Endothelial cell of umbilical vein (primary cell): ENCODE results near the gene SRP14.

ENCODE experiments used
- CTCF ChIP-seq, 2 donors: IDR thresholded peaks; 1 replicate in 1 of 2; 2 replicates in 1 of 2; pipeline ENCODE4 v1.5.1; 2011; ENCODE audit warnings: low read length in 2 of 2, mild to moderate bottlenecking in 2 of 2, moderate library complexity in 2 of 2, control low read depth in 1 of 2, inconsistent platforms in 1 of 2, low read depth in 1 of 2; ENCODE audit not compliant: insufficient read depth in 1 of 2; ENCODE audit errors: extremely low read depth in 1 of 2
- EZH2 ChIP-seq: IDR thresholded peaks from 2 replicates; pipeline ENCODE4 v1.6.1; 2012; ENCODE audit warnings: borderline replicate concordance, low read depth, mild to moderate bottlenecking, moderate library complexity, low read length, inconsistent platforms; ENCODE audit not compliant: severe bottlenecking
- FOS ChIP-seq: IDR thresholded peaks from 2 replicates; pipeline ENCODE4 v1.6.1; 2011; ENCODE audit warnings: mild to moderate bottlenecking, low read length, moderate library complexity, borderline replicate concordance; ENCODE audit not compliant: insufficient read depth
- GATA2 ChIP-seq: IDR thresholded peaks from 2 replicates; pipeline ENCODE4 v1.7.0; 2011; ENCODE audit warnings: low read depth, mild to moderate bottlenecking, moderate library complexity, mixed read lengths, low read length; ENCODE audit not compliant: insufficient read length, insufficient read depth
- JUN ChIP-seq: IDR thresholded peaks from 2 replicates; pipeline ENCODE4 v1.6.1; 2011; ENCODE audit warnings: borderline replicate concordance, low read depth; ENCODE audit not compliant: insufficient read length, insufficient read depth
- MYC ChIP-seq: IDR thresholded peaks from one replicate; pipeline ENCODE4 v1.6.1; 2011; ENCODE audit warnings: mild to moderate bottlenecking, low read depth, low read length
- POLR2A ChIP-seq: IDR thresholded peaks from 2 replicates; pipeline ENCODE4 v1.6.1; 2012; ENCODE audit warnings: low read depth, mild to moderate bottlenecking, control low read depth, low read length
- POLR2AphosphoS5 ChIP-seq: IDR thresholded peaks from 2 replicates; pipeline ENCODE4 v1.6.1; 2012; ENCODE audit warnings: low read depth, mild to moderate bottlenecking, control low read depth, low read length, moderate library complexity; ENCODE audit not compliant: insufficient read depth
- TF ChIP-seq, protein P1 (sequence below): IDR thresholded peaks from 2 replicates; pipeline ENCODE4 v1.6.1; 2011; ENCODE audit not compliant: insufficient read depth, insufficient read length

DNA sequence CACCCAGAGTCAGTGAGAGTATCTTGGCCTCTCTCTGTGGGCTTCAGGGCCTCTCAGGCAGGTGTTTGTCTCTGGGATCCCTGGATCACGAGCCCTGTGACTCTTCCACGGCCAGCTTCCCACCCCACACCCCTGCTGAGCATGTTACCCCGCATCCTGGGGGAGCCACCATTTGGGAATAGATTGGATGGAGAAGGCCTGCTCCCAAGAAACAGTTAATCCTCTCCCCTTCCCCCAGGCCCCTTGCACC lies 15.5 kb upstream of the SRP14 start:
- no peak for TF ChIP-seq CTCF (IDR thresholded peaks at IDR 0.05; ENCODE audit: extremely low read depth in 1 of 2, insufficient read depth in 1 of 2, low read depth in 1 of 2, low read length in 2 of 2)
- TF ChIP-seq POLR2AphosphoS5, result no peak
- TF ChIP-seq FOS, result no peak
- TF ChIP-seq POLR2A, result no peak
- TF ChIP-seq, protein P1, sequence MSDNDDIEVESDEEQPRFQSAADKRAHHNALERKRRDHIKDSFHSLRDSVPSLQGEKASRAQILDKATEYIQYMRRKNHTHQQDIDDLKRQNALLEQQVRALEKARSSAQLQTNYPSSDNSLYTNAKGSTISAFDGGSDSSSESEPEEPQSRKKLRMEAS, result no peak
- no peak for TF ChIP-seq EZH2
- no peak for TF ChIP-seq JUN
- TF ChIP-seq MYC, result no peak
- TF ChIP-seq GATA2, result no peak
